K562 (cell line): ENCODE data around the gene ZNF358. TPM values are rescaled to one million over a fixed set of nuclear protein-coding genes. Genes with fewer than 3 reads are reported as not detected.
A peak's percentile ranks its signal among the peaks of the same experiment; 100 is the strongest.

Experiments used
- ARID1B ChIP-seq: fragments of 450-650 bp; IDR thresholded peaks from 2 replicates; pipeline ENCODE4 v1.6.1; 2016; ENCODE audit warnings: antibody characterized with exemption, mild to moderate bottlenecking, inconsistent platforms
- ASH1L ChIP-seq: fragments of 450-650 bp; IDR thresholded peaks from 2 replicates; pipeline ENCODE4 v1.6.1; 2018; ENCODE audit warnings: borderline replicate concordance, mild to moderate bottlenecking, low read depth; ENCODE audit not compliant: partially characterized antibody
- ATF7 ChIP-seq: fragments of 450-650 bp; IDR thresholded peaks from 2 replicates; pipeline ENCODE4 v1.7.1; 2014; ENCODE audit warnings: mild to moderate bottlenecking, moderate library complexity
- CBFA2T2 ChIP-seq: fragments of 450-650 bp; conservative IDR thresholded peaks from 2 replicates; pipeline ENCODE4 v1.6.1; 2017; ENCODE audit warnings: mild to moderate bottlenecking
- FOSL1 ChIP-seq: fragments of 200-800 bp; sonication (Bioruptor generic); conservative IDR thresholded peaks from 2 replicates; pipeline ENCODE4 v1.6.1; 2016; ENCODE audit warnings: missing genetic modification characterization, missing compliant biosample characterization
- HDAC2 ChIP-seq: fragments of 450-650 bp; IDR thresholded peaks from 2 replicates; pipeline ENCODE4 v1.6.1; 2016; ENCODE audit warnings: mild to moderate bottlenecking
- HMBOX1 ChIP-seq: sonication (generic); IDR thresholded peaks from 2 replicates; pipeline ENCODE4 v1.6.1; 2016
- HOMEZ ChIP-seq: fragments of 250-450 bp; sonication (Bioruptor Pico); IDR thresholded peaks from 2 replicates; pipeline ENCODE4 v1.4.0; 2020; ENCODE audit warnings: mild to moderate bottlenecking, moderate library complexity
- KLF10 ChIP-seq: fragments of 250-450 bp; sonication (Bioruptor Pico); IDR thresholded peaks from 2 replicates; pipeline ENCODE4 v1.6.1; 2021; ENCODE audit warnings: matching md5 sums
- RUNX1 ChIP-seq: sonication (generic); IDR thresholded peaks from 2 replicates; pipeline ENCODE4 v1.6.1; 2016; ENCODE audit warnings: antibody characterized with exemption, low read depth
- SNIP1 ChIP-seq: fragments of 450-650 bp; IDR thresholded peaks from 2 replicates; pipeline ENCODE4 v1.7.1; 2017; ENCODE audit warnings: low read depth, mild to moderate bottlenecking
- TCFL5 ChIP-seq: fragments of 250-450 bp; sonication (Bioruptor Pico); conservative IDR thresholded peaks from 2 replicates; pipeline ENCODE4 v1.6.1; 2021; ENCODE audit warnings: mild to moderate bottlenecking, moderate library complexity, matching md5 sums
- THAP7 ChIP-seq: fragments of 250-450 bp; sonication (Bioruptor Pico); IDR thresholded peaks from 2 replicates; pipeline ENCODE4 v1.5.0; 2021
- ZNF184 ChIP-seq: sonication (generic); formaldehyde crosslinking; IDR thresholded peaks from 2 replicates; pipeline ENCODE4 v1.5.0; 2020; ENCODE audit warnings: missing genetic modification reagents
- polyA plus RNA-seq, 8 experiments: library from polyadenylated mRNA; depleted of rRNA in 4 of 8; stranded (reverse) in 5 of 8; unstranded in 3 of 8; fragments of >200 nt; fragmentation: Nextera tagmentation in 2 of 8; fragmentation: Illumina TruSeq in 1 of 8; extraction: Ambion mirVana in 2 of 8; extraction: Trizol in 1 of 8; gene quantifications; 2 replicates each; pipeline versions ENCODE4 v1.2.1 to v1.2.3, GENCODE V29; 2011 to 2014; ENCODE audit warnings: inconsistent platforms in 1 of 8, missing spikeins in 1 of 8
- total RNA-seq, 7 experiments: library from RNA; depleted of rRNA in 6 of 7; stranded (reverse); fragments of >200 nt in 6 of 7; fragmentation: Illumina TruSeq in 2 of 7; extraction: Trizol in 2 of 7; gene quantifications; 2 replicates each; pipeline versions ENCODE4 v1.2.1 to v1.2.3, GENCODE V29; 2011 to 2021; ENCODE audit warnings: low replicate concordance in 1 of 7

The ZNF358 gene
- total and polyA plus RNA-seq, 9 of the 15 experiments (the other 6 are each of a cell fraction or from before 2014, with no cell fraction given): 0.04 to 17.2 (median 4.9) TPM

- TF ChIP-seq ASH1L (no peak), KLF10 (CRISPR knock-in tag) (no peak), CBFA2T2 (no peak), HOMEZ (CRISPR knock-in tag) (no peak), HDAC2 (peak; percentile 14; the same call in 1 of the 2 replicates), HMBOX1 (no peak), TCFL5 (CRISPR knock-in tag) (no peak), RUNX1 (no peak), SNIP1 (no peak), ARID1B (no peak), ZNF184 (CRISPR knock-in tag) (no peak), FOSL1 (tag) (no peak), ATF7 (0 out of 2 replicates have a peak, but pooled peaks have one; percentile 15), THAP7 (no peak)
- TF ChIP-seq, all 486 proteins: peak for 12
These were observed 18.7 kb downstream of the ZNF358 start (continued) for GRCh38 chr19:7534531-7535046.
